ENCODE results near the gene ROCK2.

Gene ROCK2

GRCh38 chr2:11373096-11373495 lies 28.7 kb upstream of the ROCK2 start:
- no peak for TF ChIP-seq POLR2A (IDR thresholded peaks at IDR 0.05; ENCODE audit: extremely low read depth, insufficient read length)
- no peak for DNase-seq (ENCODE audit: low read depth)
- no peak overlapping the region for H3K4me3 ChIP-seq (ENCODE audit: low read depth, low read length)

DNA sequence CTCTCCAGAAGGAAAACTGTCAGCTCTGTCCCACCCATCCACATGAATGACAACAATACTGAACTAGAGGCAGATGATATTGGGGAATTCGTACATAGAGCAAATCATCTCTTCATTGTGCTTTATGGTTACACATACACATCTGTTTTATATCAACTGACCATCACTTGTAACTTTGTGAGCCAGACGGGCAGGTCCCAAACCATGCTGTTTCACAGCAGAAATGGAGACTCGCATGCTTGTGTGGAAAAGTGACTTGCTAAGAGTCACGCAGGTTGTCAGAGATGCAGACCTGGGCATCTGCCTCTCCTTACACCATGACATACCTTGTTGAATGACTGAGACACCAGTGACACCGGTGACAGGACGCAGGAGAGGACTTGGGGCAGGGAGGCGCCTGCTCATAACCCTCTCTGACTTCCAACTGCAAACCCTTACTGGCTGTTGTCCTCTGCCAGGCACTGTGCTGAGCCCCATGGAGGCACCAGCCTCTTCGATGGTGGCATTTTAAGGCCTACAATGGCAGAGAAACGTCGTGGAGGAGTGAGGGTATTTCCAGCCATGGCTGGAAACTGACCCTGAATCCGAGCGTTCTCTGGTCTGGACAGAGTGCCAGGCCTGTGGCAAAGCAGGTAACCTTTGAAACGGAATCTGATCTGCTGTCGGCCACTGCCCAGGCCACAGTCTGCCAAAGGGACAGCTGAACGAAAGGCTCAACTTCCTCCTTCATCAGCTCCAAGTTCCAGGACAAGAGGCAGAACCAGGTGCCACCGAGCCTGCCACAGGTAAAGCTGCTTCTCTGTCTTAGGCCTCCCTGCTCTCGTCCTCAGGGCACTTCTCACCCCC lies 26.9 kb upstream of the ROCK2 start:
- no peak for DNase-seq (ENCODE audit: low read depth)
- no peak overlapping the region for H3K4me3 ChIP-seq (ENCODE audit: low read depth, low read length)
- TF ChIP-seq POLR2A (IDR thresholded peaks at IDR 0.05; ENCODE audit: extremely low read depth, insufficient read length) (no peak), MYC (IDR thresholded peaks at IDR 0.05; ENCODE audit: low read depth, low read length) (no peak), MAX (IDR thresholded peaks at IDR 0.05; ENCODE audit: low read depth, low read length) (no peak)
- TF ChIP-seq, protein P1, sequence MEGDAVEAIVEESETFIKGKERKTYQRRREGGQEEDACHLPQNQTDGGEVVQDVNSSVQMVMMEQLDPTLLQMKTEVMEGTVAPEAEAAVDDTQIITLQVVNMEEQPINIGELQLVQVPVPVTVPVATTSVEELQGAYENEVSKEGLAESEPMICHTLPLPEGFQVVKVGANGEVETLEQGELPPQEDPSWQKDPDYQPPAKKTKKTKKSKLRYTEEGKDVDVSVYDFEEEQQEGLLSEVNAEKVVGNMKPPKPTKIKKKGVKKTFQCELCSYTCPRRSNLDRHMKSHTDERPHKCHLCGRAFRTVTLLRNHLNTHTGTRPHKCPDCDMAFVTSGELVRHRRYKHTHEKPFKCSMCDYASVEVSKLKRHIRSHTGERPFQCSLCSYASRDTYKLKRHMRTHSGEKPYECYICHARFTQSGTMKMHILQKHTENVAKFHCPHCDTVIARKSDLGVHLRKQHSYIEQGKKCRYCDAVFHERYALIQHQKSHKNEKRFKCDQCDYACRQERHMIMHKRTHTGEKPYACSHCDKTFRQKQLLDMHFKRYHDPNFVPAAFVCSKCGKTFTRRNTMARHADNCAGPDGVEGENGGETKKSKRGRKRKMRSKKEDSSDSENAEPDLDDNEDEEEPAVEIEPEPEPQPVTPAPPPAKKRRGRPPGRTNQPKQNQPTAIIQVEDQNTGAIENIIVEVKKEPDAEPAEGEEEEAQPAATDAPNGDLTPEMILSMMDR (IDR thresholded peaks at IDR 0.05; ENCODE audit: low read depth, low read length) = no peak

- TF ChIP-seq, protein P1 (IDR thresholded peaks at IDR 0.05; ENCODE audit: low read depth, low read length) = no peak
- TF ChIP-seq POLR2A (IDR thresholded peaks at IDR 0.05; ENCODE audit: extremely low read depth, insufficient read length) (no peak), MAX (IDR thresholded peaks at IDR 0.05; ENCODE audit: low read depth, low read length) (no peak)
- no peak overlapping the region for H3K4me3 ChIP-seq (ENCODE audit: low read depth, low read length)
- DNase-seq (ENCODE audit: low read depth) = no peak
Measured at GRCh38 chr2:11370377-11371091, 26.1 kb upstream of the ROCK2 start.

DNA sequence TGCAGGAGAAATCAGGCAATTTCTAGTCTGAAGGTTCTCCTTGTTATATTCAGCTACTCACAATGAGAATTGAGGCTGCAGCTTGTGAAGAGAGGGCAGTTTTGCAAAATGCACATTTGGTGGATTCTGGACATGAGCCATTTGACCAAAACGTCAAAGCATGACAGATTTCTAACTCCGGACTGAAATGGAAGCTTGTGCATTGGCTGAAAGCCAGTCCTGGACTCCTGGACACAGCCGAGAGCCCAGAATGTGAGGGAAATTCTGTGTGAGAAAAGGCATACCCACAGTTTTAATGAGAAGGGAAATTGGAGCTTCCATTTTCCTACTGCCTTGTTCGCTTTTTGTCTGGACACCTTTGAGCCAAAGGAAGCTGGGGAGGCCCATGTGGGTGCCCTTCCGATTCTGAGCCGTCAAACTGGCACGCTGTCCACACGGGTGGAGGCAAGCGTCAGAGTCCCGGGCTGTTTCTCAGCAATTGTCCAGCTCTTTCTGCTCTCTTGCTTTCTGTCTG lies 23.7 kb upstream of the ROCK2 start:
- no peak overlapping the region for H3K4me3 ChIP-seq (ENCODE audit: low read depth, low read length)
- TF ChIP-seq MAX (IDR thresholded peaks at IDR 0.05; ENCODE audit: low read depth, low read length) = no peak
- TF ChIP-seq, protein P1 (IDR thresholded peaks at IDR 0.05; ENCODE audit: low read depth, low read length) = no peak
- TF ChIP-seq MYC (IDR thresholded peaks at IDR 0.05; ENCODE audit: low read depth, low read length) = no peak
- no peak for TF ChIP-seq POLR2A (IDR thresholded peaks at IDR 0.05; ENCODE audit: extremely low read depth, insufficient read length)
- DNase-seq (ENCODE audit: low read depth) = no peak

GRCh38 chr2:11367170-11367730 lies 22.8 kb upstream of the ROCK2 start:
- no peak for TF ChIP-seq MYC (IDR thresholded peaks at IDR 0.05; ENCODE audit: low read depth, low read length)
- TF ChIP-seq, protein P1 (IDR thresholded peaks at IDR 0.05; ENCODE audit: low read depth, low read length) = no peak
- no peak for TF ChIP-seq MAX (IDR thresholded peaks at IDR 0.05; ENCODE audit: low read depth, low read length)
- no peak overlapping the region for H3K4me3 ChIP-seq (ENCODE audit: low read depth, low read length)
- no peak for DNase-seq (ENCODE audit: low read depth)

DNA sequence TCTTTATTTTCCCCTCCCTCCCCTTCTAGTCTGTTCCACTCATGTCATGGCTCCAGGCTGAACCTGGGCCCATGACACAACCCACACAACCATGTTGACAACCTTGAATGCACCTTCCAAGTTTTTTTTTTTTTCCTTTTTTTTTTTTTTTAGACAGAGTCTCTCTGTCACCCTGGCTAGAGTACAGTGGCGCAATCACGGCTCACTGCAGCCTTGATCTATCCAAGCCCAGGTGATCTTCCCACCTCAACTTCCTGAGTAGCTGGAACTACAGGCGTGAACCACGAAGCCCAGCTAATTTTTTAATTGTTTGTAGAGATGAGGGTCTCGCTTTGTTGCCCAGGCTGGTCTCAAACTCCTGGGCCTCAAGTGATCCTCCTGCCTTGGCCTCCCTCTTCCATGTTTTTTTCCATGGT lies 21.9 kb upstream of the ROCK2 start:
- no peak for DNase-seq (ENCODE audit: low read depth)
- no peak overlapping the region for H3K4me3 ChIP-seq (ENCODE audit: low read depth, low read length)
- TF ChIP-seq MYC (IDR thresholded peaks at IDR 0.05; ENCODE audit: low read depth, low read length) (no peak), POLR2A (IDR thresholded peaks at IDR 0.05; ENCODE audit: extremely low read depth, insufficient read length) (no peak), MAX (IDR thresholded peaks at IDR 0.05; ENCODE audit: low read depth, low read length) (no peak)
- TF ChIP-seq, protein P1 (IDR thresholded peaks at IDR 0.05; ENCODE audit: low read depth, low read length) = no peak
